Naive thymus-derived CD8-positive, alpha-beta T cell (primary cell): ENCODE data around the gene GSTM2. TPM values are rescaled to one million over a fixed set of nuclear protein-coding genes. Genes with fewer than 3 reads are reported as not detected.
A peak's percentile ranks its signal among the peaks of the same experiment; 100 is the strongest.
"Not testable (repeated sequence)": the region's sequence is repeated elsewhere in the genome, so short reads cannot be mapped to it uniquely, and the experiment has no call there.

Experiments
- ATAC-seq, 2 donors: fragments of 150-1000 bp; cut with Tn5 transposase in 1 of 2; sonication (Bioruptor Pico), chemical (Tn5 transposase) in 1 of 2; 1 replicate in 1 of 2; 2 replicates in 1 of 2; pipeline ENCODE4 v1.10.0; 2021; ENCODE audit warnings: mild to moderate bottlenecking in 2 of 2, moderate library complexity in 2 of 2
- POLR2A ChIA-PET: fragments of 350-600 bp; sonication (Branson Sonifier 250); formaldehyde crosslinking; loops from one replicate; lab custom pipeline; 2021; ENCODE audit warnings: antibody characterized with exemption; lab: Charles Lee
- DNase-seq, 10 donors: peaks; one replicate each; pipeline versions ENCODE4 v3.0.0 to v3.0.0-alpha.2; 2020 to 2022
- H3K27ac Mint-ChIP-seq, 10 donors: one replicate each; pipeline ENCODE4 v1.8.0; 2020 to 2022; ENCODE audit warnings: mild to moderate bottlenecking in 10 of 10, mixed read lengths in 10 of 10, moderate library complexity in 4 of 10, inconsistent platforms in 1 of 10
- H3K27me3 Mint-ChIP-seq, 5 donors: one replicate each; pipeline ENCODE4 v1.8.0; 2021 to 2022; ENCODE audit warnings: mixed read lengths in 5 of 5
- H3K36me3 Mint-ChIP-seq, 3 donors: one replicate each; pipeline ENCODE4 v1.8.0; 2020 to 2022; ENCODE audit warnings: mixed read lengths in 3 of 3, mild to moderate bottlenecking in 2 of 3, inconsistent platforms in 1 of 3
- H3K4me1 Mint-ChIP-seq, 4 donors: one replicate each; pipeline ENCODE4 v1.8.0; 2021 to 2022; ENCODE audit warnings: mixed read lengths in 4 of 4
- H3K4me3 Mint-ChIP-seq, 10 donors: one replicate each; pipeline ENCODE4 v1.8.0; 2020 to 2022; ENCODE audit warnings: mild to moderate bottlenecking in 10 of 10, mixed read lengths in 10 of 10, moderate library complexity in 6 of 10, inconsistent platforms in 1 of 10
- H3K9me3 Mint-ChIP-seq, 9 donors: one replicate each; pipeline ENCODE4 v1.8.0; 2020 to 2022; ENCODE audit warnings: mixed read lengths in 9 of 9, mild to moderate bottlenecking in 3 of 9, inconsistent platforms in 1 of 9, moderate library complexity in 1 of 9
- polyA plus RNA-seq, 3 donors: library from polyadenylated mRNA; unstranded; fragments of 300-500 nt; fragmentation: Illumina TruSeq; gene quantifications; one replicate each; pipeline ENCODE4 v1.2.3, GENCODE V29; 2021
- total RNA-seq, 8 experiments: library from RNA in 2 of 8; stranded (reverse) in 2 of 8; gene quantifications; one replicate each; pipeline ENCODE4 v1.2.3 and lab custom pipeline; 2021 to 2026

GSTM2 gene
- total and polyA plus RNA-seq, 5 experiments from 2014 or later, result 20.8 to 75.9 (median 51.7) TPM

DNA sequence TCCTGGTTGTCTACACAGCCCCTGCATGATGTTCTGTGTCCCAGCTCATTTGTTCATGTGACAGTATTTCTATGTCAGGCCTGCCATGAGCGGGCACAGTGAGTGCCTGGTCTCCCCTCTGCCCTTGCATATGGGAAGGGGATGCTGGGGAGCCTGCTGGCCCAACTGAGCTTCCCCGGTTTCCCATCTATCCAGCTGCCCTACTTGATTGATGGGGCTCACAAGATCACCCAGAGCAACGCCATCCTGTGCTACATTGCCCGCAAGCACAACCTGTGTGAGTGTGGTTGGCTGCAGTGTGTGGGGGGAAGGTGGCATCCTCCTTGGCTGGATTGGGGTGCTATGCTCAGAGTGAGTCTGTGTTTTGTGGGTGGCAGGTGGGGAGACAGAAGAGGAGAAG lies 10.5 kb upstream of the GSTM2 start:
- H3K9me3 Mint-ChIP-seq, result no peaks in the 10 kb centered on the region
- peak overlapping the region in 9 of 10 donors; percentile 32 to 97 (median 49) for H3K4me3 Mint-ChIP-seq
- DNase-seq (no peak), ATAC-seq (no peak)
- peaks cover 13 to 41% (median 31%) of the 10 kb centered on the region in 4 donors for H3K4me1 Mint-ChIP-seq
- H3K36me3 Mint-ChIP-seq, result peaks cover 0 to 20% (median 0%) of the 10 kb centered on the region in 3 donors
- H3K27me3 Mint-ChIP-seq, result peaks cover 0 to 3% (median 0%) of the 10 kb centered on the region in 5 donors
- peak overlapping the region in 2 of 10 donors; percentile 25 to 77 for H3K27ac Mint-ChIP-seq
- POLR2A ChIA-PET, result interaction anchor here (0.9 kb wide), 1 partner anchor 109 kb away, joined by 4 read pairs; the partner anchor contains the start of gene GNAI3

DNA sequence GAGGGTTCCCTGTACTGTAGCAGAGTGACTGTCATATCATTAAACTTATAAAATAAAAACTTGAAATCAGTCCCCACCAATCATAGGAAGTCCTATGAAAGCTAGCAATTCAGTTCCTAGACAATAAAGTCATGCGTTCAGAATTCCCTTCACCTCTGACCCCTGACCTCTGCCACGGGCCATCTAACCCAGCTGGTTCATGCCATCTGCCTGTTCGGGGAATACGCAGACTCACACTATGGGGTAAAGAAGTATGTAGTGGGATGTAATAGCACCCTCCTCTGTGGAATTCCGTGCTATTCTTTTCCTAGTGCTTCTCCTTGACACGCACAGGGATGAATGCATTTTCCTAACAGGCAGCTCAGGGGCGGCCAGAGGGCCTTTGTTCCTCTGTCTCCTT lies 9.9 kb upstream of the GSTM2 start:
- peaks cover 13 to 41% (median 31%) of the 10 kb centered on the region in 4 donors for H3K4me1 Mint-ChIP-seq
- H3K9me3 Mint-ChIP-seq, result no peaks in the 10 kb centered on the region
- peak overlapping the region in 3 of 10 donors; percentile 41 to 77 (median 50) for H3K27ac Mint-ChIP-seq
- H3K27me3 Mint-ChIP-seq, result peaks cover 0 to 2% (median 0%) of the 10 kb centered on the region in 5 donors
- peak overlapping the region in 6 of 10 donors; percentile 46 to 97 (median 75) for H3K4me3 Mint-ChIP-seq
- POLR2A ChIA-PET, result interaction anchor here (0.7 kb wide), 1 partner anchor 21 kb away, joined by 3 read pairs; no protein-coding TSS in a partner anchor
- ATAC-seq (no peak), DNase-seq (no peak)
- peaks cover 0 to 20% (median 0%) of the 10 kb centered on the region in 3 donors for H3K36me3 Mint-ChIP-seq

DNA sequence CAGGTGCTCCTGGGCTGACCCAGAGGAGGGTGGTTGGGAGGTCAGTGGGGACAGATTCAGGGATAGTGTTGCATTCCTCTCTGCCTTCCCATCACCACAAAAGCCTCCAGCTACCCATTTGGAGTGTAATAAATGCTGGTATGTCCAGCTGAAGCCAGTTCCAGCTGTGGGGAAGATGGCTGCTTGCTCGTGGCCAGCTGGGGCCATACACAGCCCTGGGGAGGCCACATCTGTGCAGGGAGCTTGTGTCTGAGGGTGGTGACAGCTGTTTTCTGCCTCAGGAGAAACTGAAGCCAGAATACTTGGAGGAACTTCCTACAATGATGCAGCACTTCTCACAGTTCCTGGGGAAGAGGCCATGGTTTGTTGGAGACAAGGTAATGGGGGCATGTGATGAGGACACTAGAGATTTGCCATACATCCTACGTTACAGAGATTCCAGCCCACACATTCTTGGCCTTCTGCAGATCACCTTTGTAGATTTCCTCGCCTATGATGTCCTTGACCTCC lies 9.3 kb upstream of the GSTM2 start:
- peak overlapping the region in 3 of 10 donors; percentile 15 to 50 (median 41) for H3K27ac Mint-ChIP-seq
- POLR2A ChIA-PET, result interaction anchor here (0.7 kb wide), 1 partner anchor 22 kb away, joined by 3 read pairs; no protein-coding TSS in a partner anchor

DNA sequence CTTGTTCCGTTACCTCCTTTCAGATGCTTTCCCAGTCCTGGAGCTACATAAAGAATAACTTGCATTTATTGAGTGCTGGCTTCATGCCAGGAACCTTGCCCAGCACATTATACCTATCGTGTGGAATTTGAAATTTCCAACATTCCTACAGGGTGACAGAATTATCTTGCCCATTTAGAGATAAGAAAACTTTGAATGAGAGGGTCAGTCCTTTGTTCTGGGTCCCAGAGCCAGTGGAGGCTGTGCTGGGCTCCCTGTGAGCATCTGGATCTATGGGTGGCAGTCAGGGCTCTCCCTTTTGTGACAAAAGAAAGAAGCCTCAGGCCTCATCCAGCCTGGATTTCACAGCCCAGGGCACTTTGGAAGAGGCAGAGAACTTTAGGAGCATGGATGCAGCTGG lies 8.7 kb upstream of the GSTM2 start:
- peaks cover 13 to 39% (median 31%) of the 10 kb centered on the region in 4 donors for H3K4me1 Mint-ChIP-seq
- no peak for DNase-seq
- H3K4me3 Mint-ChIP-seq, result peak overlapping the region in 1 of 10 donors; percentile 1
- H3K27ac Mint-ChIP-seq, result no peak overlapping the region
- no peaks in the 10 kb centered on the region for H3K27me3 Mint-ChIP-seq
- POLR2A ChIA-PET, result no interaction called here
- no peaks in the 10 kb centered on the region for H3K9me3 Mint-ChIP-seq
- no peak for ATAC-seq
- peaks cover 0 to 20% (median 0%) of the 10 kb centered on the region in 3 donors for H3K36me3 Mint-ChIP-seq

More for the DNA sequence above, 9.3 kb upstream of the GSTM2 start:
- DNase-seq, result no peak
- Mint-ChIP-seq H3K4me1 (peaks cover 13 to 40% (median 31%) of the 10 kb centered on the region in 4 donors), H3K27me3 (no peaks in the 10 kb centered on the region), H3K9me3 (no peaks in the 10 kb centered on the region), H3K4me3 (peak overlapping the region in 4 of 10 donors; percentile 40 to 62 (median 50)), H3K36me3 (peaks cover 0 to 20% (median 0%) of the 10 kb centered on the region in 3 donors)
- no peak for ATAC-seq

DNA sequence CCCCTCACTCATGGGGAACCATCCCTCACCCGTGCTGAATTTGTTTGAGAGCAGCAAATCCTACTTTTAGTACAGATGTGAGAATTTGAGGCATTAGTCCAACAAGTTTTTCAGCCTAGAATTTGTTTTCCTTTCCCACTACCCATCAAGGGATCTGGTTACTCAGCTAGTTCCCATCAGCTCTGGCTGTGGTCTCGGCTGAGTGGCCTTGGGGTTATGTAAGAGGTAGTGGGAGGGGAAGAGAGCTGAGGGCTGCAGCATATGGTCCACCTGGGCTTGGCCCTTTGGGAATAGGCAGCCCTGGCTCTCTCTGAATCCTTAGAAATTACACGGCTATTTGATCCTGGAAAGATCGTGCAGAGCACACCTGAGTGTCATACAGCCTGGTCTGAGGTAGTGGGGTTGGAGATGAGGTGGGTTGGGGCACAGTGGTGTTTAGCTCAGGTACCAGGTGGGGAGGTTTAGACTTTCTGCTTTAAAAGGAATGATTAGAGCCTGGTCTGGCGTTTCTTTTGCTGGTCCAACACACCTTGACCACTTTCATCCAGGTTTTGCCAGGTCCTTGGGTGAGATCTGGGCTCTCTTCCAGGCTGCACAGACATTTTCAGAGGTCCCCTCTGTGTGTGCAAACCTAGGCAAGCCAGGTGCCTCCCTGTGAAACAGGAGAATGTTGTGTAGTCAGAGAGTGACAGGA lies 7.7 kb upstream of the GSTM2 start:
- ATAC-seq, result no peak
- no peaks in the 10 kb centered on the region for H3K27me3 Mint-ChIP-seq
- peaks cover 9 to 30% (median 26%) of the 10 kb centered on the region in 4 donors for H3K4me1 Mint-ChIP-seq
- no peak overlapping the region for H3K4me3 Mint-ChIP-seq
- POLR2A ChIA-PET, result no interaction called here
- peak overlapping the region in 3 of 10 donors; percentile 35 to 59 (median 43) for H3K27ac Mint-ChIP-seq
- no peaks in the 10 kb centered on the region for H3K9me3 Mint-ChIP-seq
- no peak for DNase-seq
- peaks cover 0 to 20% (median 0%) of the 10 kb centered on the region in 3 donors for H3K36me3 Mint-ChIP-seq

DNA sequence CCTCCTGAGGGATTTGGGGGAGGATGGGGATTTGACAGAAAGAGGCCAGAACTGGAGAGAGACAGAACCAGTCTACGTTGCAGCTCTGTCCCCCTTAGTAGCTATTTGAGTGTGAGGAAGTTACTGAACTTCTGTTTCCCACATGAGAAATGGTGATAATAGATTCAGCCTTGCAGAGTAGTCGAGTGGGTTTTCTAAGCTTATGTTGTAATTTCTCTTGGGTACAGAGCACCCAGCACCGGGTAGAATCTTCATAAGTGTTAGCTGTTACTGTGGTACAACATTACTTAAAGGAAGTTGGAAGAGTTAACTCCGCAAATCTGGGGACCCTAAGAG lies 7.2 kb upstream of the GSTM2 start:
- H3K9me3 Mint-ChIP-seq, POLR2A ChIA-PET, ATAC-seq, H3K27me3 Mint-ChIP-seq, DNase-seq, H3K4me3 Mint-ChIP-seq: not testable (repeated sequence)
- Mint-ChIP-seq H3K27ac (peak overlapping the region in 1 of 10 donors; percentile 43), H3K36me3 (peaks cover 0 to 20% (median 4%) of the 10 kb centered on the region in 3 donors), H3K4me1 (peaks cover 8 to 24% (median 21%) of the 10 kb centered on the region in 4 donors)

DNA sequence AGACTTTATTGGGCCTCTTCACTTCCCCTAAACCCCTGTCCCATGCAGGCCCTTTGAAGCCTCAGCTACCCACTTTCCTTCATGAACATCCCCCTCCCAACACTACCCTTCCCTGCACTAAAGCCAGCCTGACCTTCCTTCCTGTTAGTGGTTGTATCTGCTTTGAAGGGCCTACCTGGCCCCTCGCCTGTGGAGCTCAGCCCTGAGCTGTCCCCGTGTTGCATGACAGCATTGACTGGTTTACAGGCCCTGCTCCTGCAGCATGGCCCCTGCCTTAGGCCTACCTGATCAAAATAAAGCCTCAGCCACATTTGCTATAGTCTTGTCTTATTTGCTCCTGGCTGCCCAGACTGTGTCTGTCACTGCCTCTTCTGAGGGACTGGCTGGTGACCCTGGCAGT lies 6.5 kb upstream of the GSTM2 start:
- Mint-ChIP-seq H3K4me1 (peaks cover 4 to 17% (median 14%) of the 10 kb centered on the region in 4 donors), H3K9me3 (no peaks in the 10 kb centered on the region), H3K27me3 (no peaks in the 10 kb centered on the region), H3K27ac (peak overlapping the region in 6 of 10 donors; percentile 2 to 74 (median 47)), H3K4me3 (no peak overlapping the region), H3K36me3 (peaks cover 0 to 20% (median 5%) of the 10 kb centered on the region in 3 donors)
- ATAC-seq, result no peak
- no peak for DNase-seq
- POLR2A ChIA-PET, result no interaction called here

DNA sequence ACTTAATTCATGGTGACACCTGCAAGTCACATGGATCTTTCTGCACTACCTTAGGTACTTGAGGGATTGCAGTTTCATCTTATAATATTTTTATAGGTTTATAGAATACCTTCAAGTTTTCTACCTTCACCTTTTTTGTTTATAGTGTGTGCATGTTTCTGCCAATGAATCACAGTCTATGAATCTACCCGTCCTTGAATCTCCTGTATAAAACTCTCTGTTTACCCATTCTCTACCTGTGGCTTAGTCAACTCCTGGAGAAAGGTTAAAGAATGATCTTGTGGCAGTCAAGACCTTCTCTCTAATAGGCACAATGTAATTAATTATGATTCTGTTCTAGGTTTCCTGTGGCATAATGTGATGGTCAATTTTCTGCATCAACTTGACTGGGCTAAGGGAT lies 3.2 kb upstream of the GSTM2 start:
- H3K4me1 Mint-ChIP-seq, result peaks cover 14 to 18% (median 16%) of the 10 kb centered on the region in 4 donors
- no peak for ATAC-seq
- H3K27me3 Mint-ChIP-seq, result no peaks in the 10 kb centered on the region
- POLR2A ChIA-PET, result no interaction called here
- H3K9me3 Mint-ChIP-seq, result no peaks in the 10 kb centered on the region
- H3K4me3 Mint-ChIP-seq, result no peak overlapping the region
- no peak overlapping the region for H3K27ac Mint-ChIP-seq
- peaks cover 0 to 10% (median 5%) of the 10 kb centered on the region in 3 donors for H3K36me3 Mint-ChIP-seq
- no peak for DNase-seq

DNA sequence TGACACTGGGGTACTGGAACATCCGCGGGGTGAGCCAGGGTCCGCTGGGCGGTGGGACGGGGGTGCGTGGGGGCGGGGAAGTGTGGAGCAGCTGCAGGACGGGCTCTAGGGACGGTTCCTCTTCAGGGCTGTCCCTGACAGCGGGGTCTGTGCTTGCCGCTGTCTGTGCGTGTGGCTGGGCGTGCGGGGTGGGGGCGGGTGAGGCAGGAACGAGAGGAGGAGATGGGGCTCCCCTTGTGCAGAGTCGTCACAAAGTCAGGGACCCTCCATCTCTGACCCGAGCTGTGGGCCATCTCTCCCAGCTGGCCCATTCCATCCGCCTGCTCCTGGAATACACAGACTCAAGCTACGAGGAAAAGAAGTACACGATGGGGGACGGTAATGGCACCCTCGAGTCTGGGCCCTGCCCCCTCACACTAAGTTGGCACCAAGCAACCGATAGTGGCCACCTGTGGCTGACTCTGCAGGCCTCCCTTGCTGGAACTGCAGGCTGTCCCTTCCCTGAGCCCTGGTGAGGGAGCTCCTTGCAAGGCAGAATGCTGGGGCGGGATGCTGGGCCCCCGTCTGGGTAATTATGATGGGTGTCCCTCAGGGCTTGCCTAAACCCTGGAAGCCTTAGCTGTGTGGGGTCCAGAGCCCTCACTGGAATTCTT lies 392 bp downstream of the GSTM2 start:
- no peaks in the 10 kb centered on the region for H3K27me3 Mint-ChIP-seq
- peak; percentile 54 to 55 for ATAC-seq
- DNase-seq, result no peak
- H3K4me1 Mint-ChIP-seq, result peaks cover 17 to 26% (median 22%) of the 10 kb centered on the region in 4 donors
- H3K27ac Mint-ChIP-seq, result peak overlapping the region in 6 of 10 donors; percentile 15 to 92 (median 84)
- peak overlapping the region; percentile 76 to 91 (median 85) for H3K4me3 Mint-ChIP-seq
- no peaks in the 10 kb centered on the region for H3K9me3 Mint-ChIP-seq
- POLR2A ChIA-PET, result interaction anchor here (0.6 to 1.3 kb wide), 2 partner anchors 12 to 53 kb away, joined by 3 read pairs; no protein-coding TSS in a partner anchor
- peaks cover 0 to 7% (median 4%) of the 10 kb centered on the region in 3 donors for H3K36me3 Mint-ChIP-seq

DNA sequence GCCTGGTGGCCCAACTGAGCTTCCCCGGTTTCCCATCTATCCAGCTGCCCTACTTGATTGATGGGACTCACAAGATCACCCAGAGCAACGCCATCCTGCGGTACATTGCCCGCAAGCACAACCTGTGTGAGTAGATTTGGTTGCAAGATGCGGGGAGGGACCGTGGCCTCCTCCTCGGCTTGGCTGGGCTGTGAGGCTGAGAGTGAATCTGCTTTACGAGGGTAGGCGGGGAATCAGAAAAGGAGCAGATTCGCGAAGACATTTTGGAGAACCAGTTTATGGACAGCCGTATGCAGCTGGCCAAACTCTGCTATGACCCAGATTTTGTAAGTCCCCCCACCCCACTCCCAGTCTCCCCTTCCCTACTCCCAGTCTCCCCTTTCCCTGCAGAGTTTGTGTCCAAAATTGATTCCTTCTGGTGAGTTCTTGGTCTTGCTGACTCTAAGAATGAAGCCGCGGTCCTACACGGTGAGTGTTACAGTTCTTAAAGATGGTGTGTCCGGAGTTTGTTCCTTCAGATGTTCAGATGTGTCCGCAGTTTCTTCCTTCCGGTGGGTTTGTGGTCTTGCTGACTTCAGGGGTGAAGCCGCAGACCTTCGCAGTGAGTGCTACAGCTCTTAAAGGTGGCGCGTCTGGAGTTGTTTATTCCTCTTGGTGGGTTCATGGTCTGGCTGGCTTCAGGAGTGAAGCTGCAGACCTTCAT lies 1.5 kb downstream of the GSTM2 start:
- POLR2A ChIA-PET, result no interaction called here
- H3K36me3 Mint-ChIP-seq, result peaks cover 0 to 7% (median 4%) of the 10 kb centered on the region in 3 donors
- DNase-seq (no peak), ATAC-seq (no peak)
- no peaks in the 10 kb centered on the region for H3K9me3 Mint-ChIP-seq
- peak overlapping the region; percentile 53 to 91 (median 76) for H3K4me3 Mint-ChIP-seq
- peaks cover 17 to 26% (median 22%) of the 10 kb centered on the region in 4 donors for H3K4me1 Mint-ChIP-seq
- no peaks in the 10 kb centered on the region for H3K27me3 Mint-ChIP-seq
- peak overlapping the region in 9 of 10 donors; percentile 63 to 93 (median 84) for H3K27ac Mint-ChIP-seq

DNA sequence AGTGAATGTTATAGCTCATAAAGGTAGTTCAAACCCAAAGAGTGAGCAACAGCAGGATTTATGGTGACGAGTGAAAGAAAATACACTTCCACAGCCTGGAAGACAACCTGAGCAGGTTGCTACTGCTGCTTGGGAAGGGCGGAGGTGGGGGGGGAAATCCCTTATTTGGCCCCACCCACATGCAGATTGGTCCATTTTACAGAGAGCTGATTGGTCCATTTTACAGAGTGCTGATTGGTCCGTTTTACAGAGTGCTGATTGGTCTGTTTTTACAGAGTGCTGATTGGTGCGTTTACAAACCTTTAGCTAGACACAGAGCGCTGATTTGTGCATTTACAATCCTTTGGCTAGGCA lies 2.1 kb downstream of the GSTM2 start:
- DNase-seq, ATAC-seq, POLR2A ChIA-PET, H3K36me3 Mint-ChIP-seq, H3K27me3 Mint-ChIP-seq, H3K9me3 Mint-ChIP-seq: not testable (repeated sequence)
- peak overlapping the region; percentile 50 to 91 (median 76) for H3K4me3 Mint-ChIP-seq
- H3K27ac Mint-ChIP-seq, result peak overlapping the region in 7 of 10 donors; percentile 22 to 93 (median 84)
- H3K4me1 Mint-ChIP-seq, result peaks cover 17 to 26% (median 22%) of the 10 kb centered on the region in 4 donors

DNA sequence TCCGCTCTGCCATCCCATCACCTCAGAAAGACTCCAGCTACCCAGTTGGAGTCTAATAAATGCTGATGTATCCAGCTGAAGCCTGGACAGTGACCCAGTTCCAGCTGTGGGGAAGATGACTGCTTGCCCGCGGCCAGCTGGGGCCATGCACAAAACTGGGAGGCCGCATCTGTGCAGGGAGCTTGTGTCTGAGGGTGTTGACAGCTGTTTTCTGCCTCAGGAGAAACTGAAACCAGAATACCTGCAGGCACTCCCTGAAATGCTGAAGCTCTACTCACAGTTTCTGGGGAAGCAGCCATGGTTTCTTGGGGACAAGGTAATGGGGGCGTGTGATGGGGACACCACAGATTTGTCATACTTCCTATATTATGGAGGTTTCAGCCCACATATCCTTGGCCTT lies 3.2 kb downstream of the GSTM2 start:
- DNase-seq (no peak), ATAC-seq (no peak)
- peaks cover 0 to 4% (median 2%) of the 10 kb centered on the region in 3 donors for H3K36me3 Mint-ChIP-seq
- peak overlapping the region in 1 of 10 donors; percentile 10 for H3K27ac Mint-ChIP-seq
- H3K27me3 Mint-ChIP-seq, result no peaks in the 10 kb centered on the region
- no peaks in the 10 kb centered on the region for H3K9me3 Mint-ChIP-seq
- POLR2A ChIA-PET, result no interaction called here
- peaks cover 17 to 26% (median 22%) of the 10 kb centered on the region in 4 donors for H3K4me1 Mint-ChIP-seq
- peak overlapping the region in 1 of 10 donors; percentile 43 for H3K4me3 Mint-ChIP-seq
